ENCODE results near the gene SNTB2. TPM values are rescaled to one million over a fixed set of nuclear protein-coding genes. Genes with fewer than 3 reads are reported as not detected.

SNTB2 gene
- total RNA-seq, 1 donor from 2014 or later = 12.3 TPM

- ATAC-seq (ENCODE audit: poor library complexity) = no peak
- intact Hi-C loops (cut with DNase I) = no loop called here
- DNase-seq = no peak
Measured at GRCh38 chr16:69309316-69309715, 122.4 kb downstream of the SNTB2 start.

GRCh38 chr16:69310653-69311532 lies 123.9 kb downstream of the SNTB2 start, which contains the start of gene VPS4A:
Gene VPS4A (plus strand): TSS chr16:69311350. CDS start chr16:69311512, 162 bp downstream.
- ATAC-seq (ENCODE audit: poor library complexity) = peak; percentile 94
- DNase-seq = peak; percentile 96
- intact Hi-C loops (cut with DNase I) = no loop called here

GRCh38 chr16:69311533-69312387 lies 124.8 kb downstream of the SNTB2 start:
- intact Hi-C loops (cut with DNase I) = no loop called here
- DNase-seq (peak; percentile 67), ATAC-seq (ENCODE audit: poor library complexity) (peak; percentile 43)

- ATAC-seq (ENCODE audit: poor library complexity) (no peak), DNase-seq (no peak)
- intact Hi-C loops (cut with DNase I) = no loop called here
Measured at GRCh38 chr16:69313469-69313868, 126.5 kb downstream of the SNTB2 start.

- intact Hi-C loops (cut with DNase I) = no loop called here
- no peak for ATAC-seq (ENCODE audit: poor library complexity)
- DNase-seq = no peak
Measured at GRCh38 chr16:69314534-69314933, 127.6 kb downstream of the SNTB2 start.

GRCh38 chr16:69315486-69316311 lies 128.7 kb downstream of the SNTB2 start:
- ATAC-seq (ENCODE audit: poor library complexity) (no peak), DNase-seq (no peak)
- intact Hi-C loops (cut with DNase I) = no loop called here

- ATAC-seq (ENCODE audit: poor library complexity) (no peak), DNase-seq (no peak)
- intact Hi-C loops (cut with DNase I) = no loop called here
Measured at GRCh38 chr16:69316595-69317034, 129.7 kb downstream of the SNTB2 start.

- ATAC-seq (ENCODE audit: poor library complexity) (no peak), DNase-seq (no peak)
- intact Hi-C loops (cut with DNase I) = no loop called here
Measured at GRCh38 chr16:69318177-69318910, 131.4 kb downstream of the SNTB2 start.

DNA sequence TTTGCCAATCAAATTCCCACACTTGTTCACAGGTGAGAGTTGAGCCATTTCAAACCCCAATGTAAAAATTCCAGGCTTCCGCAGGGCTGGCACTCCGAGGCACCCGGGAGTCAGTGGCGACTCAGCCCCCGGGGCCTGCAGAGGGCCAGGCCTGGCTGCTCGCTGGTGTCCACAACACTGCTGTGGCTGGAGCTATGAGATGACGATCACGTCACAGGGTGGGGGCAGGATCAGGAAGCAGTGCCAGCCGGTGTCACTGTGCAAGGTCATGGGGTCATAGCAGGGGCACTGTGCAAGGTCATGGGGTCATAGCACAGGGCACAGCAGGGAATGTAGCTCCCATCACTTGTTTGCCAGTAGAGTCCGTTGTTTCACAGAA lies 131.9 kb downstream of the SNTB2 start:
- ATAC-seq (ENCODE audit: poor library complexity) = no peak
- no peak for DNase-seq
- intact Hi-C loops (cut with DNase I) = no loop called here

DNA sequence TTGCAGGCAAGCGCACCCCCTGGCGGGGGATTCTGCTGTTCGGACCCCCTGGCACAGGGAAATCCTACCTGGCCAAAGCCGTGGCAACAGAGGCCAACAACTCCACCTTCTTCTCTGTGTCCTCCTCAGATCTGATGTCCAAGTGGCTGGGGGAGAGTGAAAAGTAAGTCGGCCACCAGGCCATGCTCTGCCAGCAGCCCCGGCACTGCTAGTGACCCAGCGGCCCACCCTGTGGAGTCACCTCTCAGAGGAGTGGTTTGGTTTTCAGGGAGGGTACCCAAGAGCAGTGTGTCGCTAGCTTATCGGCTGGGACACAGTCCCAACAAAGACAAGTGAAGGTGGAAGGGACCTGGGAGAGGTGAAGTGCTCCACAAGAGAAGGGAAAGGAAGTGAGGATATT lies 132.4 kb downstream of the SNTB2 start:
- ATAC-seq (ENCODE audit: poor library complexity) (no peak), DNase-seq (no peak)
- intact Hi-C loops (cut with DNase I) = no loop called here

DNA sequence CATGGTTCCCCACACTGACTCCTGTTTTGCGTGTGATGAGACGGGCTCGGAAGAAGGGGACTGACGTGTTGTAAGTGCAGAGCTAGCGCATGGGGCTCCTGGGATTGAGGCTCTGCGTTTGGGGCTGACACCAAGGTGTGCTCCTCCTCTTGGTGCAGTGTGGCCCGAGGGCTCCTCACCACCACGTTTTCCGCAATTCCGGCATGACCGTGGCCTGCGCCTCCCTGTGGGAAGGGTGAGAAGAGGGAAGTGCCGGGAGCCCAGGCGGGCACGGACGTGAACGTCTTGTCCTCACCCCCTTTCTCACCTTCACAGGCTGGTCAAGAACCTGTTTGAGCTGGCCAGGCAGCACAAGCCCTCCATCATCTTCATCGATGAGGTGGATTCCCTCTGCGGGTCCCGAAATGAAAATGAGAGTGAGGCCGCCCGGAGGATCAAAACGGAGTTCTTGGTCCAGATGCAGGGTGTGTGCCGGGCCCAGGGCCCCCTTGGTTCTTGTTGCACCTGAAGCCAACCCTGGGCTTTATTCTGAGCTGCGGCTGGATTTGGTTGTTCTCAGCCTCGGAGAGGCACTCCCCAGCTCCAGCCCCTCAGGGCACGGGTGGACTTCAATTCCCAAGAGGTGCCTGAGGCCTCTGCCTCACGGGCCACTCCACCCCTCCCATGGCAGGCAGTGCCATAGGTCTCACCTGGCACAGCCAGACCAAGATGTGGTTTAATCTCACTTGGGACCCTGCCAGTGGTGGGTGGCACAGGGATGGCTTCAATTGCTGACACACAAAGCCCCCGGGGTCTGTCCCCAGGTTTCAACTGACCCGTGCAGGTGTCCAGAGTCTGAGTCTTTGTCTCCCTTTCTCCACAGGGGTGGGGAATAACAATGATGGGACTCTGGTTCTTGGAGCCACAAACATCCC lies 133.1 kb downstream of the SNTB2 start:
- no peak for DNase-seq
- ATAC-seq (ENCODE audit: poor library complexity) = no peak
- intact Hi-C loops (cut with DNase I) = no loop called here

GRCh38 chr16:69320740-69321073 lies 133.7 kb downstream of the SNTB2 start:
- ATAC-seq (ENCODE audit: poor library complexity) (no peak), DNase-seq (no peak)
- intact Hi-C loops (cut with DNase I) = no loop called here

DNA sequence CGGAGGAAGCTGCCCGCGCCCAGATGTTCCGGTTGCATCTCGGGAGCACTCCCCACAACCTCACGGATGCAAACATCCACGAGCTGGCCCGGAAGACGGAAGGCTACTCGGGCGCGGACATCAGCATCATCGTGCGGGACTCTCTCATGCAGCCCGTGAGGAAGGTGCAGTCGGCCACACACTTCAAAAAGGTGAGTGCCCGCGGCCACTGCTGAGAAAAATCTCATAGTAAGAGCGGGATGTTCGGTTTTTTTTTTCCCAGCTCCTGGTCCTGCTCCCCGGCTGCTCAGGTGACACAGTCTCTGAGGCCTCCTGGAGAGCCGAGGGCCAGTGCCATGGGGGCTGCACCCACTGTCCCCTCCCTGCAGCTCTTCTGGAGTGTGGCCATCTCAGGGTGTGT lies 134.1 kb downstream of the SNTB2 start:
- no peak for DNase-seq
- intact Hi-C loops (cut with DNase I) = no loop called here
- ATAC-seq (ENCODE audit: poor library complexity) = no peak

DNA sequence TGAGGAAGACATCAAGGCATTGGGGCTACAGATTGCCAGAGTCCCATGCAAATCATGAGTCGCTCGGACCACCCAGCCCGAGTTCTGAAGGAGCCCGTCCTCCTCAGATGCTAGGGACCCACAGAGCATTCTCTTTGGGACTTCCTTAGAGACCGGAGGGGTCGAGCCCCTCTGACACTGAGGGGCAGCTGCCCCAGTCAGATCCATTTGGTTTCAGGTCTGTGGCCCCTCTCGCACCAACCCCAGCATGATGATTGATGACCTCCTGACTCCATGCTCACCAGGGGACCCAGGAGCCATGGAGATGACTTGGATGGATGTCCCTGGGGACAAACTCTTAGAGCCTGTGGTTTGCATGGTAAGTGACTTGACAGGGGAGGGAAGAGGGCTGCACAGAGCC lies 135.4 kb downstream of the SNTB2 start:
- DNase-seq = no peak
- intact Hi-C loops (cut with DNase I) = no loop called here
- no peak for ATAC-seq (ENCODE audit: poor library complexity)

DNA sequence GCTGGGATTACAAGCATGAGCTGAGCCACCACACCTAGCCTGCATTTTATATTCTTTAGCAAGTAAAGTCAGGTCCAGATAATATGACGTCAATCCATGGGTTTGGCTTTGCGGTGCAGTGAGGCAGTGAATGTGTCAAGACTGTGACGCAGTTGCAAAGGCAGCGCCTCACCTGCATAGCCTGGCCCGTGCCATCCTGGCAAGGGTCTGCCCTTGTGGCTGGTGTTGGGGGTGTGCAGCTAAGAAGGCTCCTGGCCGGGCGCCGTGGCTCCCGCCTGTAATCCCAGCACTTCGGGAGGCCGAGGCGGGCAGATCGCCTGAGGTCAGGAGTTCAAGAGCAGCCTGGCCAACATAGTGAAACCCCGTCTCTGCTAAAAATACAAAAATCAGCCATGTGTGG lies 136.5 kb downstream of the SNTB2 start:
- intact Hi-C loops (cut with DNase I) = no loop called here
- ATAC-seq (ENCODE audit: poor library complexity) = no peak
- DNase-seq = no peak

- peak; percentile 57 for ATAC-seq (ENCODE audit: poor library complexity)
- intact Hi-C loops (cut with DNase I) = no loop called here
- DNase-seq = peak; percentile 80
Measured at GRCh38 chr16:69324013-69324531, 137.1 kb downstream of the SNTB2 start.

- intact Hi-C loops (cut with DNase I) = no loop called here
- DNase-seq (no peak), ATAC-seq (ENCODE audit: poor library complexity) (no peak)
Measured at GRCh38 chr16:69324585-69325253, 137.8 kb downstream of the SNTB2 start.
